HepG2 (cell line): ENCODE measurements around the gene BIRC3. TPM values are rescaled to one million over a fixed set of nuclear protein-coding genes. Genes with fewer than 3 reads are reported as not detected.

ENCODE experiments used
- ATAC-seq: fragments of 200-7000 bp; cut with Tn5 transposase; 3 replicates; pipeline ENCODE4 v1.9.1; 2020; ENCODE audit warnings: mild to moderate bottlenecking, moderate library complexity
- BruUV-seq: library from RNA; stranded (reverse); fragments of 400-500 nt; replicated peaks from 2 replicates; lab custom pipeline; 2021; lab: Mats Ljungman, UMichigan
- CTCF ChIA-PET: fragments of 300-600 bp; formaldehyde crosslinking; extraction: SDS; loops from one replicate; lab custom pipeline; 2021; ENCODE audit warnings: low total read pairs, inconsistent platforms, low intra/inter-chr PET ratio; lab: Yijun Ruan, JAX
- POLR2A ChIA-PET: fragments of 350-600 bp; sonication (Branson Sonifier 250); formaldehyde crosslinking; loops from one replicate; lab custom pipeline; 2020; ENCODE audit warnings: antibody characterized with exemption, inconsistent platforms; lab: Yijun Ruan, JAX
- DNase-seq: peaks from one replicate; pipeline ENCODE4 v3.0.0-alpha.2; 2015; ENCODE audit warnings: low spot score
- FAIRE-seq: peaks from 3 replicates; lab custom pipeline; 2011; peaks lifted over from hg19 to GRCh38; lab: Jason Lieb, UNC
- H2AFZ ChIP-seq: one replicate; pipeline ENCODE4 v1.6.1; 2011; ENCODE audit warnings: low read length, inconsistent platforms
- H3K27ac ChIP-seq: fragments of 300-600 bp; 3 replicates; pipeline ENCODE4 v1.8.0; 2011; ENCODE audit warnings: mixed run types, mild to moderate bottlenecking, mixed read lengths, low read length, inconsistent platforms; ENCODE audit not compliant: insufficient read depth; ENCODE audit errors: extremely low read length
- H3K27me3 ChIP-seq, 2 experiments: fragments of 200-600 bp in 1 of 2; 2 replicates in 1 of 2; 3 replicates in 1 of 2; pipeline versions ENCODE4 v1.6.0 to v1.8.0; 2011; ENCODE audit warnings: low read length in 2 of 2, mild to moderate bottlenecking in 2 of 2, moderate library complexity in 2 of 2, inconsistent platforms in 1 of 2; ENCODE audit not compliant: insufficient read depth in 2 of 2, control insufficient read depth in 1 of 2
- H3K36me3 ChIP-seq, 2 experiments: fragments of 200-600 bp in 1 of 2; replicated peaks in 1 of 2; 2 replicates in 1 of 2; 3 replicates in 1 of 2; pipeline versions ENCODE4 v1.5.1 to v1.8.0; 2011; ENCODE audit warnings: low read length in 2 of 2, inconsistent platforms in 1 of 2; ENCODE audit not compliant: insufficient read depth in 2 of 2, control insufficient read depth in 1 of 2
- H3K4me1 ChIP-seq: 2 replicates; pipeline ENCODE4 v1.5.1; 2012; ENCODE audit warnings: low read length, inconsistent platforms; ENCODE audit not compliant: insufficient read depth
- H3K4me2 ChIP-seq: 2 replicates; pipeline ENCODE4 v1.6.0; 2011; ENCODE audit warnings: low read depth, low read length, inconsistent platforms
- H3K4me3 ChIP-seq, 3 experiments: fragments of 200-600 bp in 1 of 3; sonication (generic), shearing (Covaris generic) in 1 of 3; replicated peaks in 1 of 3; 2 replicates each; pipeline ENCODE4 v1.5.1; 2011 to 2016; ENCODE audit warnings: low read length in 3 of 3, inconsistent platforms in 2 of 3, low read depth in 2 of 3, mild to moderate bottlenecking in 2 of 3, control low read depth in 1 of 3, mixed read lengths in 1 of 3; ENCODE audit not compliant: insufficient read depth in 1 of 3
- H3K79me2 ChIP-seq: one replicate; pipeline ENCODE4 v1.6.1; 2011; ENCODE audit warnings: low read length, inconsistent platforms; ENCODE audit not compliant: insufficient read depth
- H3K9ac ChIP-seq: 2 replicates; pipeline ENCODE4 v1.6.0; 2011; ENCODE audit warnings: mild to moderate bottlenecking, low read depth, low read length, inconsistent platforms; ENCODE audit not compliant: insufficient read depth
- H3K9me3 ChIP-seq: 2 replicates; pipeline ENCODE4 v1.5.1; 2012; ENCODE audit warnings: mild to moderate bottlenecking, low read length
- H4K20me1 ChIP-seq: 2 replicates; pipeline ENCODE4 v1.6.0; 2011; ENCODE audit warnings: inconsistent platforms, mild to moderate bottlenecking, low read length, moderate library complexity; ENCODE audit not compliant: insufficient read depth
- ARID4A ChIP-seq: sonication (generic); formaldehyde crosslinking; IDR thresholded peaks from 2 replicates; pipeline ENCODE4 v1.5.0; 2020; ENCODE audit warnings: mild to moderate bottlenecking, missing genetic modification reagents, borderline replicate concordance
- ATF7 ChIP-seq, 2 experiments: fragments of 450-650 bp in 1 of 2; sonication (generic) in 1 of 2; formaldehyde crosslinking in 1 of 2; IDR thresholded peaks; 2 replicates each; pipeline versions ENCODE4 v1.4.0 to v1.6.1; 2016 to 2020; ENCODE audit warnings: antibody characterized with exemption in 1 of 2, mild to moderate bottlenecking in 1 of 2, missing genetic modification reagents in 1 of 2
- MTF2 ChIP-seq: sonication (generic); formaldehyde crosslinking; IDR thresholded peaks from 2 replicates; pipeline ENCODE4 v1.5.0; 2020; ENCODE audit warnings: missing genetic modification reagents, borderline replicate concordance
- SRSF1 ChIP-seq: fragments of 200-400 bp; formaldehyde crosslinking; optimal IDR thresholded peaks from 2 replicates; pipeline ENCODE3; 2017; ENCODE audit warnings: mild to moderate bottlenecking, low read depth, low read length, moderate library complexity
- ZNF562 ChIP-seq: sonication (generic); formaldehyde crosslinking; IDR thresholded peaks from 2 replicates; pipeline ENCODE4 v1.8.0; 2022; ENCODE audit warnings: missing genetic modification reagents, borderline replicate concordance
- ZNF570 ChIP-seq: sonication (generic); formaldehyde crosslinking; IDR thresholded peaks from 2 replicates; pipeline ENCODE4 v1.4.0; 2020; ENCODE audit warnings: mild to moderate bottlenecking, missing genetic modification reagents, borderline replicate concordance
- ZNF607 ChIP-seq: sonication (generic); formaldehyde crosslinking; IDR thresholded peaks from 2 replicates; pipeline ENCODE4 v1.5.1; 2020; ENCODE audit warnings: missing genetic modification reagents, mild to moderate bottlenecking, borderline replicate concordance
- ZNF615 ChIP-seq: sonication (generic); formaldehyde crosslinking; IDR thresholded peaks from 2 replicates; pipeline ENCODE4 v1.5.0; 2020; ENCODE audit warnings: mild to moderate bottlenecking, missing genetic modification reagents, borderline replicate concordance
- ZNF773 ChIP-seq: sonication (generic); formaldehyde crosslinking; IDR thresholded peaks from 2 replicates; pipeline ENCODE4 v1.4.0; 2020; ENCODE audit warnings: missing genetic modification reagents, borderline replicate concordance
- WGBS: methylation state at CpG from one replicate; pipeline ENCODE4 v1.1.6; 2017; ENCODE audit warnings: low lambda C conversion rate; 5-methylcytosine and 5-hydroxymethylcytosine counted together
- in situ Hi-C: cut with HindIII; loops from 2 replicates; pipeline ENCODE4 v1.10.0; 2017; ENCODE audit warnings: low pct_unique_long_range_greater_than_20kb; ENCODE audit not compliant: extremely low pct_ligation_motif_present
- intact Hi-C: fragments of 100-400 bp; cut with micrococcal nuclease; formaldehyde crosslinking; loops from one replicate; pipeline ENCODE4 v1.10.0; 2022; ENCODE audit not compliant: unreplicated experiment
- polyA plus RNA-seq, 8 experiments: library from polyadenylated mRNA; depleted of rRNA in 3 of 8; stranded (reverse) in 7 of 8; unstranded in 1 of 8; fragments of >200 nt; fragmentation: Illumina TruSeq in 4 of 8; extraction: Trizol in 4 of 8; gene quantifications; 2 replicates each; pipeline versions ENCODE4 v1.2.1 to v1.2.3, GENCODE V29; 2011 to 2016; ENCODE audit warnings: low read depth in 4 of 8, missing spikeins in 1 of 8, mixed read lengths in 1 of 8; ENCODE audit not compliant: insufficient read depth in 1 of 8
- total RNA-seq, 5 experiments: library from RNA; depleted of rRNA; stranded (reverse); fragments of >200 nt; fragmentation: Illumina TruSeq; extraction: Trizol; gene quantifications; 2 replicates each; pipeline ENCODE4 v1.2.3, GENCODE V29; 2016; ENCODE audit warnings: low read depth in 1 of 5

BIRC3 gene
- total and polyA plus RNA-seq, 2 of the 13 experiments (the other 11 are each of a cell fraction or from before 2014, with no cell fraction given): 0.41 to 4.2 TPM

- TF ChIP-seq ARID4A (no peak), MTF2 (no peak), ZNF773 (no peak), ZNF615 (CRISPR knock-in tag) (no peak), SRSF1 (no peak), ZNF607 (CRISPR knock-in tag) (no peak), ZNF570 (CRISPR knock-in tag) (no peak)
Observed at GRCh38 chr11:102322560-102322959, 5.3 kb downstream of the BIRC3 start (continued).

- no peaks in the 10 kb centered on the region for H3K4me1 ChIP-seq
- DNase-seq (no peak), ATAC-seq (no peak), FAIRE-seq (no peak)
- no peaks in the 10 kb centered on the region for H3K27me3 ChIP-seq
- 92% methylated on average over 1 of the region's 1 CpG for WGBS
- BruUV-seq: no TSS peak
- no peak overlapping the region for H3K4me3 ChIP-seq
- H3K9me3 ChIP-seq: no peaks in the 10 kb centered on the region
- TF ChIP-seq ATF7 (IDR thresholded peaks at IDR 0.05) (peak; percentile 88), ATF7 (CRISPR knock-in tag; IDR thresholded peaks at IDR 0.05) (no peak), ZNF562 (no peak)
- ChIA-PET CTCF (no interaction called here), POLR2A (no interaction called here)
- H3K4me2 ChIP-seq: no peak overlapping the region
- no peak overlapping the region for H3K9ac ChIP-seq
- H4K20me1 ChIP-seq: no peaks in the 10 kb centered on the region
- no peaks in the 10 kb centered on the region for H3K36me3 ChIP-seq
- in situ Hi-C loops (no loop called here), intact Hi-C loops (no loop called here)
- no peaks in the 10 kb centered on the region for H3K79me2 ChIP-seq
- no peak overlapping the region for H2AFZ ChIP-seq
- H3K27ac ChIP-seq: no peak overlapping the region
Observed at GRCh38 chr11:102323542-102324251, 6.4 kb downstream of the BIRC3 start.
